K562 (cell line): Measurements from ENCODE around the gene SNX10. TPM values are rescaled to one million over a fixed set of nuclear protein-coding genes. Genes with fewer than 3 reads are reported as not detected.

ENCODE experiments used
- ATAC-seq: fragments of 200-7000 bp; cut with Tn5 transposase; 3 replicates; pipeline ENCODE4 v1.9.1; 2020; ENCODE audit warnings: moderate library complexity
- BruUV-seq: library from RNA; stranded (reverse); fragments of 400-500 nt; replicated peaks from 2 replicates; lab custom pipeline; 2021; lab: Mats Ljungman, UMichigan
- CTCF ChIA-PET: fragments of 300-600 bp; formaldehyde crosslinking; extraction: SDS; loops from one replicate; lab custom pipeline; 2021; ENCODE audit warnings: low intra/inter-chr PET ratio; lab: Yijun Ruan, JAX
- POLR2A ChIA-PET: fragments of 300-600, 350-650 bp; sonication (Branson Sonifier 250); formaldehyde crosslinking; extraction: SDS; loops from one replicate; lab custom pipeline; 2021; ENCODE audit warnings: antibody characterized with exemption, inconsistent platforms; lab: Yijun Ruan, JAX
- DNase-seq, 4 experiments: peaks; one replicate each; pipeline versions ENCODE4 v3.0.0 to v3.0.0-alpha.2; 2011 to 2018; ENCODE audit warnings: low spot score in 3 of 4, mixed read lengths in 3 of 4; ENCODE audit errors: extremely low read depth in 1 of 4
- FAIRE-seq: peaks from 2 replicates; lab custom pipeline; 2011; peaks lifted over from hg19 to GRCh38; lab: Jason Lieb, UNC
- H2AFZ ChIP-seq: 2 replicates; pipeline ENCODE4 v1.6.0; 2011; ENCODE audit warnings: low read depth, low read length, control low read depth, inconsistent platforms
- H3K27ac ChIP-seq: fragments of 200-600 bp; 3 replicates; pipeline ENCODE4 v1.8.0; 2011; ENCODE audit warnings: low read depth, mild to moderate bottlenecking, control low read depth, inconsistent platforms, low read length, moderate library complexity, mixed read lengths; ENCODE audit errors: extremely low read depth
- H3K27me3 ChIP-seq, 2 experiments: fragments of 300-600 bp in 1 of 2; 2 replicates in 1 of 2; 3 replicates in 1 of 2; pipeline versions ENCODE4 v1.6.0 to v1.8.0; 2011; ENCODE audit warnings: inconsistent platforms in 2 of 2, low read length in 2 of 2, mild to moderate bottlenecking in 1 of 2, mixed read lengths in 1 of 2, moderate library complexity in 1 of 2; ENCODE audit not compliant: control insufficient read depth in 2 of 2, insufficient read depth in 2 of 2
- H3K36me3 ChIP-seq: fragments of 300-600 bp; 3 replicates; pipeline ENCODE4 v1.8.0; 2011; ENCODE audit warnings: mild to moderate bottlenecking, low read length, inconsistent platforms; ENCODE audit not compliant: control insufficient read depth, insufficient read depth
- H3K4me1 ChIP-seq, 2 experiments: fragments of 200-600 bp in 1 of 2; replicated peaks in 1 of 2; 2 replicates in 1 of 2; 3 replicates in 1 of 2; pipeline versions ENCODE4 v1.5.1 to v1.8.0; 2011; ENCODE audit warnings: inconsistent platforms in 2 of 2, low read length in 2 of 2, mild to moderate bottlenecking in 1 of 2, mixed read lengths in 1 of 2, moderate library complexity in 1 of 2; ENCODE audit not compliant: control insufficient read depth in 2 of 2, insufficient read depth in 2 of 2
- H3K4me2 ChIP-seq: 2 replicates; pipeline ENCODE4 v1.6.1; 2011; ENCODE audit warnings: low read length, control low read depth, inconsistent platforms, mixed read lengths; ENCODE audit not compliant: insufficient read depth
- H3K4me3 ChIP-seq: fragments of 200-600 bp; sonication (generic), shearing (Covaris generic); 2 replicates; pipeline ENCODE4 v1.5.1; 2016; ENCODE audit warnings: control low read depth, inconsistent platforms
- H3K79me2 ChIP-seq: fragments of 200-600 bp; 3 replicates; pipeline ENCODE4 v1.8.0; 2011; ENCODE audit warnings: low read length, inconsistent platforms; ENCODE audit not compliant: control insufficient read depth, insufficient read depth
- H3K9ac ChIP-seq, 2 experiments: 2 replicates each; pipeline versions ENCODE4 v1.6.0 to v1.6.1; 2011; ENCODE audit warnings: low read depth in 2 of 2, low read length in 2 of 2, control low read depth in 1 of 2, inconsistent platforms in 1 of 2, mild to moderate bottlenecking in 1 of 2, mixed read lengths in 1 of 2; ENCODE audit not compliant: insufficient read depth in 1 of 2
- H3K9me1 ChIP-seq: one replicate; pipeline ENCODE4 v1.6.0; 2011; ENCODE audit warnings: inconsistent platforms, mild to moderate bottlenecking, low read length, moderate library complexity; ENCODE audit not compliant: control insufficient read depth, insufficient read depth
- H3K9me3 ChIP-seq: replicated peaks from 2 replicates; pipeline ENCODE4 v1.5.1; 2011; ENCODE audit warnings: low read depth, low read length, inconsistent platforms; ENCODE audit not compliant: control insufficient read depth, insufficient read depth
- H4K20me1 ChIP-seq: replicated peaks from 2 replicates; pipeline ENCODE4 v1.6.1; 2011; ENCODE audit warnings: low read length, inconsistent platforms, mixed read lengths; ENCODE audit not compliant: control insufficient read depth, insufficient read depth
- CAMTA2 ChIP-seq: fragments of 250-450 bp; sonication (Bioruptor Pico); conservative IDR thresholded peaks from 2 replicates; pipeline ENCODE4 v1.5.1; 2022
- CC2D1A ChIP-seq: fragments of 450-650 bp; IDR thresholded peaks from 2 replicates; pipeline ENCODE4 v1.6.1; 2017; ENCODE audit warnings: mild to moderate bottlenecking
- EP400 ChIP-seq: fragments of 450-650 bp; IDR thresholded peaks from 2 replicates; pipeline ENCODE4 v1.6.1; 2017; ENCODE audit warnings: antibody characterized with exemption, mild to moderate bottlenecking, moderate library complexity
- ETV1 ChIP-seq: fragments of 450-650 bp; conservative IDR thresholded peaks from 2 replicates; pipeline ENCODE4 v1.6.1; 2016; ENCODE audit warnings: missing genetic modification characterization, control low read depth, low read depth, missing compliant biosample characterization
- FOXJ3 ChIP-seq: sonication (generic); formaldehyde crosslinking; IDR thresholded peaks from 2 replicates; pipeline ENCODE4 v1.4.0; 2020; ENCODE audit warnings: mild to moderate bottlenecking, missing genetic modification reagents
- HCFC1 ChIP-seq: IDR thresholded peaks from 2 replicates; pipeline ENCODE4 v1.6.1; 2012; ENCODE audit warnings: low read depth, low read length, improper control_type of control experiment
- ILK ChIP-seq: fragments of 450-650 bp; IDR thresholded peaks from 2 replicates; pipeline ENCODE4 v1.6.1; 2016; ENCODE audit warnings: missing genetic modification characterization, low read depth, mild to moderate bottlenecking, missing compliant biosample characterization, moderate library complexity, borderline replicate concordance
- LARP7 ChIP-seq: fragments of 450-650 bp; IDR thresholded peaks from 2 replicates; pipeline ENCODE4 v1.6.1; 2016
- OTX1 ChIP-seq: fragments of 450-650 bp; formaldehyde crosslinking; IDR thresholded peaks from 2 replicates; pipeline ENCODE4 v1.4.0; 2022; ENCODE audit warnings: mild to moderate bottlenecking
- POLR2AphosphoS2 ChIP-seq: IDR thresholded peaks from 2 replicates; pipeline ENCODE4 v1.6.1; 2012; ENCODE audit warnings: low read length, improper control_type of control experiment
- POU5F1 ChIP-seq: fragments of 150-350 bp; IDR thresholded peaks from 2 replicates; pipeline ENCODE4 v1.6.1; 2014; ENCODE audit warnings: borderline replicate concordance, low read length, low read depth, mild to moderate bottlenecking; ENCODE audit not compliant: partially characterized antibody
- STAT5B ChIP-seq: fragments of 250-450 bp; sonication (Bioruptor Pico); IDR thresholded peaks from 2 replicates; pipeline ENCODE4 v1.8.0; 2021; ENCODE audit warnings: mild to moderate bottlenecking, inconsistent platforms
- XRCC3 ChIP-seq: fragments of 450-650 bp; IDR thresholded peaks from 2 replicates; pipeline ENCODE4 v1.6.1; 2017; ENCODE audit warnings: mild to moderate bottlenecking, moderate library complexity
- ZKSCAN8 ChIP-seq: fragments of 200-800 bp; sonication (Bioruptor generic); IDR thresholded peaks from 2 replicates; pipeline ENCODE4 v1.6.1; 2016; ENCODE audit warnings: missing genetic modification characterization, missing compliant biosample characterization
- WGBS: fragments of 100-300 bp; shearing (Covaris generic); methylation state at CpG from one replicate; pipeline ENCODE4 v1.1.6; 2016; ENCODE audit warnings: low coverage, mixed read lengths; ENCODE audit not compliant: insufficient coverage; ENCODE audit errors: missing lambda C conversion rate; 5-methylcytosine and 5-hydroxymethylcytosine counted together
- in situ Hi-C: fragments of 300-500 bp; cut with MboI; formaldehyde crosslinking; loops from 4 replicates; pipeline ENCODE4 v1.15.0; 2018; ENCODE audit warnings: inconsistent platforms, mixed read lengths
- intact Hi-C: fragments of 100-400 bp; cut with micrococcal nuclease; formaldehyde crosslinking; loops from 2 replicates; pipeline ENCODE4 v1.14.2; 2022
- polyA plus RNA-seq, 8 experiments: library from polyadenylated mRNA; depleted of rRNA in 4 of 8; stranded (reverse) in 5 of 8; unstranded in 3 of 8; fragments of >200 nt; fragmentation: Nextera tagmentation in 2 of 8; fragmentation: Illumina TruSeq in 1 of 8; extraction: Ambion mirVana in 2 of 8; extraction: Trizol in 1 of 8; gene quantifications; 2 replicates each; pipeline versions ENCODE4 v1.2.1 to v1.2.3, GENCODE V29; 2011 to 2014; ENCODE audit warnings: inconsistent platforms in 1 of 8, missing spikeins in 1 of 8
- total RNA-seq, 7 experiments: library from RNA; depleted of rRNA in 6 of 7; stranded (reverse); fragments of >200 nt in 6 of 7; fragmentation: Illumina TruSeq in 2 of 7; extraction: Trizol in 2 of 7; gene quantifications; 2 replicates each; pipeline versions ENCODE4 v1.2.1 to v1.2.3, GENCODE V29; 2011 to 2021; ENCODE audit warnings: low replicate concordance in 1 of 7
- TF ChIP-seq, protein P1 (sequence below): sonication (generic); formaldehyde crosslinking; IDR thresholded peaks from 2 replicates; pipeline ENCODE4 v1.8.0; 2022; ENCODE audit warnings: mild to moderate bottlenecking, low read depth, missing genetic modification reagents
- TF ChIP-seq, protein P2 (sequence below): fragments of 450-650 bp; conservative IDR thresholded peaks from 2 replicates; pipeline ENCODE4 v1.6.1; 2016; ENCODE audit warnings: missing genetic modification characterization, low read depth, mild to moderate bottlenecking, missing compliant biosample characterization, moderate library complexity
- TF ChIP-seq, protein P3 (sequence below): sonication (generic); formaldehyde crosslinking; IDR thresholded peaks from 2 replicates; pipeline ENCODE4 v1.8.1; 2023; ENCODE audit warnings: mild to moderate bottlenecking, missing genetic modification reagents, moderate library complexity
- TF ChIP-seq, protein P4 (sequence below): sonication (generic); formaldehyde crosslinking; IDR thresholded peaks from 2 replicates; pipeline ENCODE4 v1.4.0; 2020; ENCODE audit warnings: mild to moderate bottlenecking, missing genetic modification reagents

The SNX10 gene
- total and polyA plus RNA-seq, 9 of the 15 experiments (the other 6 are each of a cell fraction or from before 2014, with no cell fraction given) = 6.9 to 16.5 (median 11.5) TPM

DNA sequence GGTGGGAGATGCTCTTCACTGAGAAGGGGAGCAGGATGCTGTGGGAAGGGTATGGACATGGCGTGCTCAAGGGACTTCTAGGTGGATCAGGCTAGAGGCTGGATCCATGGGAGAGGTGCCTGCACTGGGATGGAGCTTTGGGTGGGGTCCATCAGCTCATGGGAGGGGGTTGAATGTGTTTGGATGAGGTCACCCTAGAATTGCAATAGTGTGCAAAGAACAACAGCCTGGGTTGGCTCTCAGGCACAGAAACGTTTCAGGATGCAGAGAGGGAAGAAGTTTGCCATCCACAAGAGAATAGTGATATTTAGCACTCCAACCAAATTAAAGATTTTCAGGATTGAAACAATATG lies 66.1 kb downstream of the SNX10 start (continued):
- TF ChIP-seq POLR2AphosphoS2 (no peak), STAT5B (CRISPR knock-in tag) (no peak), ETV1 (tag) (no peak)
- TF ChIP-seq, protein P1, sequence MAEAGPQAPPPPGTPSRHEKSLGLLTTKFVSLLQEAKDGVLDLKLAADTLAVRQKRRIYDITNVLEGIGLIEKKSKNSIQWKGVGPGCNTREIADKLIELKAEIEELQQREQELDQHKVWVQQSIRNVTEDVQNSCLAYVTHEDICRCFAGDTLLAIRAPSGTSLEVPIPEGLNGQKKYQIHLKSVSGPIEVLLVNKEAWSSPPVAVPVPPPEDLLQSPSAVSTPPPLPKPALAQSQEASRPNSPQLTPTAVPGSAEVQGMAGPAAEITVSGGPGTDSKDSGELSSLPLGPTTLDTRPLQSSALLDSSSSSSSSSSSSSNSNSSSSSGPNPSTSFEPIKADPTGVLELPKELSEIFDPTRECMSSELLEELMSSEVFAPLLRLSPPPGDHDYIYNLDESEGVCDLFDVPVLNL (CRISPR knock-in tag) = no peak
- TF ChIP-seq, protein P2, sequence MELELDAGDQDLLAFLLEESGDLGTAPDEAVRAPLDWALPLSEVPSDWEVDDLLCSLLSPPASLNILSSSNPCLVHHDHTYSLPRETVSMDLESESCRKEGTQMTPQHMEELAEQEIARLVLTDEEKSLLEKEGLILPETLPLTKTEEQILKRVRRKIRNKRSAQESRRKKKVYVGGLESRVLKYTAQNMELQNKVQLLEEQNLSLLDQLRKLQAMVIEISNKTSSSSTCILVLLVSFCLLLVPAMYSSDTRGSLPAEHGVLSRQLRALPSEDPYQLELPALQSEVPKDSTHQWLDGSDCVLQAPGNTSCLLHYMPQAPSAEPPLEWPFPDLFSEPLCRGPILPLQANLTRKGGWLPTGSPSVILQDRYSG (tag) = no peak
- TF ChIP-seq, all 486 proteins: peak for 0

DNA sequence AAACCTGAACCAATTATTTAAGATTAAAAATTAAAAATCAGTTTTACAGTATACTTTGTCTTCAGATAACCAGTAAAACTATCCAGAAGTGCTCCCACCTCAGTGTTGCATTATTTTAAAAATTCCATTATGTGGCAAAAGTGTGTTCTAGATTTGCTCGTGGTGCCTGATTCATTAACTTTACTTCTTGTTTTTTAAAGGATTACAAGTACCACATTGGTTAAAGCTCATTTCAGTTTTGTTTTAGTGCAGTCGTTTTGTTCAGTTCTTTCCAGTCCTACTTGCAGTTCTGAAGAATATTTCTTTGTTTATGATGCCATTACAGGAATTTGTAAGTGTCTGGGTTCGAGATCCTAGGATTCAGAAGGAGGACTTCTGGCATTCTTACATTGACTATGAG lies 69.0 kb downstream of the SNX10 start:
- Histone ChIP-seq H3K36me3 (peaks cover 6% of the 10 kb centered on the region; the same call in 2 of the 3 replicates), H3K9me3 (no peaks in the 10 kb centered on the region), H3K27ac (no peak overlapping the region), H3K79me2 (no peaks in the 10 kb centered on the region), H3K4me1 (no peaks in the 10 kb centered on the region), H3K9ac (no peak overlapping the region), H3K9me1 (no peaks in the 10 kb centered on the region), H3K4me2 (no peak overlapping the region), H4K20me1 (peaks cover 3% of the 10 kb centered on the region; the same call in 1 of the 2 replicates), H3K4me3 (no peak overlapping the region), H3K27me3 (no peaks in the 10 kb centered on the region), H2AFZ (no peak overlapping the region)
- 13% methylated on average over 3 of the region's 3 CpGs for WGBS
- FAIRE-seq (no peak), DNase-seq (no peak), ATAC-seq (no peak)
- ChIA-PET CTCF (interaction anchor here (0.5 kb wide), 1 partner anchor 362 kb away, joined by 3 read pairs; no protein-coding TSS in a partner anchor), POLR2A (interaction anchor here (0.6 kb wide), 1 partner anchor 209 kb away, joined by 3 read pairs; the partner anchor contains the start of gene NFE2L3)
- no TSS peak for BruUV-seq
- intact Hi-C loops = loop anchor here (10.0 kb wide), 1 partner anchor 506 kb away; no protein-coding TSS in a partner anchor
- in situ Hi-C loops = no loop called here
- TF ChIP-seq OTX1 = no peak
- no peak for TF ChIP-seq XRCC3
- TF ChIP-seq LARP7 = no peak
- TF ChIP-seq, protein P3, sequence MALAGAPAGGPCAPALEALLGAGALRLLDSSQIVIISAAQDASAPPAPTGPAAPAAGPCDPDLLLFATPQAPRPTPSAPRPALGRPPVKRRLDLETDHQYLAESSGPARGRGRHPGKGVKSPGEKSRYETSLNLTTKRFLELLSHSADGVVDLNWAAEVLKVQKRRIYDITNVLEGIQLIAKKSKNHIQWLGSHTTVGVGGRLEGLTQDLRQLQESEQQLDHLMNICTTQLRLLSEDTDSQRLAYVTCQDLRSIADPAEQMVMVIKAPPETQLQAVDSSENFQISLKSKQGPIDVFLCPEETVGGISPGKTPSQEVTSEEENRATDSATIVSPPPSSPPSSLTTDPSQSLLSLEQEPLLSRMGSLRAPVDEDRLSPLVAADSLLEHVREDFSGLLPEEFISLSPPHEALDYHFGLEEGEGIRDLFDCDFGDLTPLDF (CRISPR knock-in tag) = no peak
- no peak for TF ChIP-seq EP400
- TF ChIP-seq HCFC1 = no peak
- TF ChIP-seq ILK (tag) = no peak
- TF ChIP-seq CC2D1A = no peak
- TF ChIP-seq CAMTA2 (CRISPR knock-in tag) = no peak
- no peak for TF ChIP-seq FOXJ3
- no peak for TF ChIP-seq POU5F1
- no peak for TF ChIP-seq ZKSCAN8 (CRISPR knock-in tag)
- TF ChIP-seq, protein P4, sequence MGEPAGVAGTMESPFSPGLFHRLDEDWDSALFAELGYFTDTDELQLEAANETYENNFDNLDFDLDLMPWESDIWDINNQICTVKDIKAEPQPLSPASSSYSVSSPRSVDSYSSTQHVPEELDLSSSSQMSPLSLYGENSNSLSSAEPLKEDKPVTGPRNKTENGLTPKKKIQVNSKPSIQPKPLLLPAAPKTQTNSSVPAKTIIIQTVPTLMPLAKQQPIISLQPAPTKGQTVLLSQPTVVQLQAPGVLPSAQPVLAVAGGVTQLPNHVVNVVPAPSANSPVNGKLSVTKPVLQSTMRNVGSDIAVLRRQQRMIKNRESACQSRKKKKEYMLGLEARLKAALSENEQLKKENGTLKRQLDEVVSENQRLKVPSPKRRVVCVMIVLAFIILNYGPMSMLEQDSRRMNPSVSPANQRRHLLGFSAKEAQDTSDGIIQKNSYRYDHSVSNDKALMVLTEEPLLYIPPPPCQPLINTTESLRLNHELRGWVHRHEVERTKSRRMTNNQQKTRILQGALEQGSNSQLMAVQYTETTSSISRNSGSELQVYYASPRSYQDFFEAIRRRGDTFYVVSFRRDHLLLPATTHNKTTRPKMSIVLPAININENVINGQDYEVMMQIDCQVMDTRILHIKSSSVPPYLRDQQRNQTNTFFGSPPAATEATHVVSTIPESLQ = no peak
